HG02610 (cell line): ENCODE results near the gene GATAD2A.
"Not testable (repeated sequence)": the region's sequence is repeated elsewhere in the genome, so short reads cannot be mapped to it uniquely, and the experiment has no call there.

Source experiments
- ATAC-seq: cut with Tn5 transposase; IDR thresholded peaks from one replicate; pipeline ENCODE4 v1.9.1; 2021; ENCODE audit warnings: mild to moderate bottlenecking, moderate library complexity; ENCODE audit not compliant: unreplicated experiment

GATAD2A gene

DNA sequence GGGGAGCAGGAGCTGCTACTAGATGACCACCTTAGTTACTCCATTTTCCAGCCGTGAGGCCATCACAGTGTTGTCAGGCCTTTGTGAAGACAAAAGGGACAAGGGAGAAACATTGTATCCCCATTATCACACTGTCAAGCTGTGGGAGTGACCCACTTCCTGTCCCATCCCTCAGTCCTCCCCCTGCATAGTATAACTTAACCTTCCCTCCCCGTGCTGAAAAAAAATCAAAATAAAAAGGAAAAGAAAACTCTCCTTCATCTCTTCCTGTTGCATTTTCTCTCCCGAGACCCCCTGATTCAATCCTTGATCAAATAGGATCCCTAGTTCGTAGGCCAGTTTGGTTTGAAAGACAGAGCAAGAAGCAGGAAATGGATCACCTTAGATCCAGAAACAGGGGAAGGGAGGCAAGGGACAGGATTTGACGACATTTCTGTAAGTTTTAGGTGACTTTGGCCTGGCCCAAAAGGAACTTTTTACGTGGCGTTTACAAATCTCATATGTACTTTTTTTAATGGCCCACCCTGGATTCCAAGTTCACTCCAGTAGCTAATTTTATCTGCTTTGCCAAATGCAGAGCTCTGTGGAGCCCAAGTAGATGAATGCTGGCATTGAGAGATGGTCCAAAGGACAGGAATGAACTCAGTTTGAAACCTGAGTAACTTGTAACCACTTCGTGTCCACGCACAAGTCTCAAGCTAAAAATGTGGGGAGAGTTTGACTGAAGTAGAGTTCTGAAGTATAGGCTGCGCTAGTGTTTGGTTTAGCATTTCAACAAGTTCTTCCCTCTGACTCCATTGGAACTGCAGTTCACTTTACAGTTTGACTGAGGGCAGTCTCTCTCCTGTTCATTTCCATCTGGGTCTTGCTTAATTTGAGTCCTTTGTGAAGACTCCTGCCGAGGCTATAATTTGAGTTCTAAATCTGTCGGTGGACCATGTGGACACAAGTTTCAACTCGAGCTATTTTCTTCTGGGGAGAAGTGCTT, 16.6 kb upstream of the GATAD2A start:
- no peak for ATAC-seq

DNA sequence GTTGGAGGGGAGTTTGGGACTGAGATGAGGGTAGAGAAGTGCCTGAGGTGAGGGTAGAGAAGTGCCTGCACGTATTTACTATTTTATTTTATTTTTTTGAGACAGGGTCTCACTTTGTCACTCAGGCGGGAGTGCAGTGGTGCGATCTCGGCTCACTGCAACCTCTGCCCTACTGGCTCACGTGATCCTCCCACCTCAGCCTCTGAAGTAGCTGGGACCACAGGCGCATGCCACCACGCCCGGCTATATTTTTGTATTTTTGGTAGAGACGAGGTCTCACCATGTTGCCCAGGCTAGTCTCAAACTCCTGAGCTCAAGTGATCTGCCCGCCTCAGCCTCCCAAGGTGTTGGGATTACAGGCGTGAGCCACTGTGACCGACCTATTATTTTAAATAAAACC, 15.8 kb upstream of the GATAD2A start:
- not testable (repeated sequence) for ATAC-seq

DNA sequence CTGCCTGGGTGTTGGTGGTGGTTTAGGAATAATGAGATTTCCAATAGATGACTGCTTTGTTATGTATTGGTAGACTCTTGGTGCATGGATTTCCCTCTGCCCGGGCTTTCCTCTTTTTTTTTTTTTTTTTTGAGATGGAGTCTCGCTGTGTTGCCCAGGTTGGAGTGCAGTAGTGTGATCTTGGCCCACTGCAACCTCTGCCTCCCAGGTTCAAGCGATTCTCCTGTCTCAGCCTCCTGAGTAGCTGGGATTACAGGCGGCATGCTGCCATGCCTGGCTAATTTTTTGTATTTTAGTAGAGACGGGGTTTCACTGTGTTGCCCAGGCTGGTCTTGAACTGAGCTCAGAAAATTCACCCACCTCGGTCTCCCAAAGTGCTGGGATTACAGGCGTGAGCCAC, 11.1 kb upstream of the GATAD2A start:
- ATAC-seq = not testable (repeated sequence)

DNA sequence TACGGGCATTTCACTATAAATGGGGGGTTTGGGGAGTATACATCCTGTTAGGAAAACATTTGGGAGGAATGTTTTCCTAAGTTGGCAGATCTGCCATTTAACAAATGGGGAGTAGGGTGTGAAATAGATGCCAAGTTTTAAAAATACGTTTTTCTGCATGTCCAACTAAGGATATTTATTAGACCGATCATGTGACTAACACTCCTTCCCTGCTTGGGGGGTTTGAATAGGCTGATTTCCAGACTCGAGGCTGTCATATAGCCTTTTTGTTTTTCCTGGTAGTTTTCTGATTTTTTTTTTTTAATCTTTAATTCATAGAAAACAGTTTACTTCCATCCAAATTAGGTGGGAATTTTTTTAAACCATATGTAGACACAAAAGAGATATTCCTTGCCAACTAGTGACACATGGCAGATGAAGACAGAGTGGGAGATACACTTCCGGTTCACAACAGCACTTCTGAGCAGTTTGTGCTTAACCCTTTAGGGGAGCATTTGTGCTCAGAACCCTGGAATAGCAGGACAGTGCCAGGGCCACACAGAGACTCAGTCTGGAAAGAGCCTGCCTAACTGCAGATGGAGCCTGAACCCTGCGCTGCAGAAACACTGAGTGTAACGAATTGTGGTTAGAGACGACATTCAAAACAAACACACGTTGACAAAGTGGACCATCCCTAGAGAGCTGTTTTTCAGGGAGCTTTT, 5.6 kb upstream of the GATAD2A start:
- no peak for ATAC-seq

DNA sequence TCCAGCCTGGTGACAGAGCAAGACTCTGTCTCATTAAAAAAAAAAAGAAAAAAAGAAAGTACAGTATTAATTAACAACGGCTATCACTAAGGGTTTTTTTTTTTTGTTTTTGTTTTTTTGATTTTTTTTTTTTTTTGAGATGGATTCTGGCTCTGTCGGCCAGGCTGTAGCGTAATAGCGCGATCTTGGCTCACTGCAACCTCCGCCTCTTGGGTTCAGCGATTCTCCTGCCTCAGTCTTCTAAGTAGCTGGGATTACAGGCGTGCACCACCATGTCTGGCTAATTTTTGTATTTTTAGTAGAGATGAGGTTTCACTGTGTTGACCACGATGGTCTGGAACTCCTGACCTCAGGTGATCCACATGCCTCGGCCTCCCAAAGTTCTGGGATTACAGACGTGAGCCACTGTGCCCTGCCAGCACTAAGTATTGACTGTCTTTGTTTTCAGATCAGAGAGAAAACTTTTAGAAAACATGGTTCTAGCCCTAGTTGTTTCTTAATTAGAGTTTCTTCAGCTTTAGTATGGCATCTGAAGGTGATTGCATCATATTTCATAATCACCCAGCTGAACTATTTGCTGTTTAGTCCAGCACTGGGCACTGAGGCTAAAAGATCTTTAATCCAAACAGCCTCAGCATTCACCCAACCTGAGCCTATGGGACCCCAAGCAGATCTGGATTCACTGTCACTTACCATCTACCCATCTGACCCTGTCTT, 2.7 kb upstream of the GATAD2A start:
- no peak for ATAC-seq

DNA sequence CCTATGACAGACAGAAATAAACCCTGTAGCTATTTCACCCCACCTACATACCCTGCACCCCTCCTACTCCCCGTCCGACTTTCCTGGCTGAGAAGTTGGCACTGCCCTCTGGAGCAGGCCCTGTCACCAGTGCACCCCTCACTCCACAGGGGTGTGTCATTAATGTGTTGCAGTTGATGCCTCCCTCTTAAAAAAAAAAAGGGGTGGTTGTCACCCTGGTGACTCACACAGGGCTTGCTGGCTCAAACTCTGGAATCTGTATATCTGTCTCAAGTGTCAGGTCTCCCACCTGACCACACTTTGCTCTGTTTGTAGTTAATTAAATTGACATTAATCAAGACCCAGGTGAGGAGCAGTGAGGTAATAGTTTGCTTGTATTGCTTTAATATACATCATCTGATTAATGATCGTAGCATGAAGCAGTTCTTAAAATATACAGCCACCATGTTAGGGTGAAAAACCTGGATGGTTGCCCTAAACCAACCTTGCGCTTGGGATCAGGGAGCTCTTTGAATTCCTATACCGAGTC, 2.0 kb upstream of the GATAD2A start:
- ATAC-seq = no peak

DNA sequence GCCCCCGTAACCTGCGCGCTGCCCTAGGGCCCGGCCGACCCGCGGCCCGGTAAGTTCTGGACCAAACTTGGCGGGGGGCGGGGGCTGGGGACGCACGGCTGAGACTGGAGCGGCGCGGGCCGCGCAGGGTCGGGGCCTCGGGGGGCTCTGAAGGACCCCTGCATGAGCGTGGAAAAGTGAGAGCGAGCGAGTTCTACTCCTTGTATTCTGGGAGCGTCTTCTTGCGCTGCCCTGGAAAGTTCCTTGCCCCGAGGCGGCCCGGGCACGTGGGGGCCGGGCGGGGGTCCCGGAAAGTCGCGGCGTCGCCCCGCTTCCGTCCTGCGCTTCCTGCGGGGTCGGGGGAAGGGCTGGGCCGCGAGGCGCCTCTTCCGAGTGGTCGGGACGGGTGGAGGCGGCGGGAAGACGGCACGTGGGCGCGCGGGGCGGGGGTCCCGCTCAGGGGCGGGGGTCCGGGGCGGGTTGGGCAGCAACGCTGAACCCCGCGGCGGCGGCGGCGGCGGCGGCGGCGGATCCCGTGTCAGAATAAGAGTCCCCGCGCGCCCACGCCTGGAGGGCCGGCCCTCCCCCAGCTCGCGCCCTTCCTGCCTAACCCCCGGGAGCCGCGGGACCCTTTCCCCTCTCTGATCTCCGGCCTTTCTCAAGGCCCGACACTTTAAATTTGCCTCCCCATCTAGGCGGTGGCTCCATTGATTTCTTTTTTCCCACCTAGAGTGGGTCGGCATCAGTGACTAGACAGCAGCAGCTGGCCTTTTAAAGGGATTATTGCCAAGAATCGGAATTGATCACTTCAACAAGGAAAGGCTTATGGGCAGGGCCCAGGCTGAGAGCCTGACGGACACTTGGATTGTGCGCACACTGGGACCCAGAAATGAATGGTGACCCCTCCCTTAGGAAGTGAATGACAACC, 749 bp downstream of the GATAD2A start:
- peak; percentile 16 for ATAC-seq

DNA sequence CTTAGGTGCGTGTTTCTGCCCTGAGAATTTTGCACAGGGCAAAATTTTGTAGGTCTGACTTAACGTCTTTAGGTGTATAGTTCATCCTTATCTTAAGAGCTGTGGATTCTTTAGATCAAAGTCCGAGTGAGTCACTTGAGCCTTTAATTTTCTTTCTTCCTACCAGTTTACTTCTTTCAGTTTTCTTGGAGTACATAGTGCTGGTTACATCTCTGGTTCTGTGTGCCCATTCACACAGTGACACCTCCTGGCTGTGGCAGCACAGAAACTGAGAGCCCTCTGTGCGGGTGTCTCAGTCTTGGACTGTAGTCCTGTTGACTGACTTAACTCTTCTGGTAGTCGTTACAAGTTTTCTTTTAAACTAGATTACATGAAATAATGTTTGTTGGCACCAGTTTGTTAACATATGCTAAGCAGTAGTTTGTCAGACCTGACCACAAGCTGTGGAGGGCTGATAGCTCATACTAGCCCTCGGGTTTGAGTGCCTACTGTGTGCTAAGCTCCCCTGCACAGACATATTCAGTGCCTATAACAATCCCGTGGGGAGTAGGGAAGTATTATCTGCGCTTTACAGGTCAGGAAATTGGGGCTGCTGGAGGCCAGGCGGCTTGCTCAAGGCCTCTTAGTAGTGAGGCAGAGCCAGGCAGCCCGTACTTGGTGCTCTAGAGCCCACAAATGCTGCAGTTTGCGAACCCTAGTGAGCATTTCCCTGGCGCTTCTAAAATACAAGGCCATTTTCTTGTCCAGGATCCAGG, 1.6 kb downstream of the GATAD2A start:
- ATAC-seq = peak; percentile 26

DNA sequence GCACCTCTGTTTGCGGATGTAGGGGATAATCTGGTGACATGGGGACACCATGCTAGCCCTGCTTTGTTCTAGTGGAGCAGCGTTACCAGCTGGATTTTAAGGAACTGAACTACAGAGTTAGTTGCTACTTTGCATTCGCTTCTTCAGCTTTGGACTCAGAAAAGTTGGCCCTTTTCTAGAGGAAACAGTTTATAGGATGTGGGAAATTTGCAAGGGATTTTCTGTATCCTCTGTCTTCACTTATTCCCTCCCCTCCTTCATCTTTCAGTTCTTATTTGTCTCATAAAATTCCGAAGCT, 2.1 kb downstream of the GATAD2A start:
- ATAC-seq = no peak

DNA sequence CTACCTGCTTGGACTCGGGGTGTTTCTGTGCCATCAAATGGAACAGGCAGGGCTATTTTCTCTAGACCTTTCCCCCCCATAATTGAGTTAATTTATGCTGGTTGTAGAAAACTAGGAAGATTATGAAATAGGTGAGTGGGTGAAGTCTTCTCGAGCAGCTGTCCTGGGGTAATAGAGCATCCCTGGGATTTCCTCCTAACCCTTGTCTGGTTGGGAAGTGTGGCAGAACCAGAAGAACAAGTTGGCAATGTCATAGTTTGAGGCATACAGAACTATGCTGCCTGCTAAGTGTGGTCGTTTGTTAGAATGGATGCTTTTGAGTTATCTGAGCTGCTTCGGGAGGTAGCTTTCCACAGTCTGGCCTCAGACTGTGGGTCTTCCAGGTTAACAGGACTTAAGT, 3.7 kb downstream of the GATAD2A start:
- ATAC-seq = no peak

DNA sequence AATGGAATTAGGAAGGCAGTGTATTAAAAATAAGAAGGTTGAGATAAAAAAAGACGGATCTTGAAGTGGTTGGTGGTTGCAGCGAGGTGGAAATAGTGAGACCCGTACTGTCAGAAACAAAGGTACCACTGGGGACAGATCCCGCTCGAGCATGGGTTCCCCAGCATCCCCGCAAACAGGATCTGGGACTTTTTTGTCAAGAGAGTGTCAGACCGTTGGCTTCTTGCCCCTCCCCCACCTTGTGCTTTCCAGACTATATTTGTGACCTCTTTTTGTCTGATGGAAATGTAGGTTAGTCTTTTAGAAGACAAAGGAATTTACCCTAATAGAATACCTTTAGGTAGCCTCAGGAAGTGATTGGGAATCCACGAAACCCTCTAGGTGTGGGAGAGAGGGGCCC, 4.2 kb downstream of the GATAD2A start:
- no peak for ATAC-seq

DNA sequence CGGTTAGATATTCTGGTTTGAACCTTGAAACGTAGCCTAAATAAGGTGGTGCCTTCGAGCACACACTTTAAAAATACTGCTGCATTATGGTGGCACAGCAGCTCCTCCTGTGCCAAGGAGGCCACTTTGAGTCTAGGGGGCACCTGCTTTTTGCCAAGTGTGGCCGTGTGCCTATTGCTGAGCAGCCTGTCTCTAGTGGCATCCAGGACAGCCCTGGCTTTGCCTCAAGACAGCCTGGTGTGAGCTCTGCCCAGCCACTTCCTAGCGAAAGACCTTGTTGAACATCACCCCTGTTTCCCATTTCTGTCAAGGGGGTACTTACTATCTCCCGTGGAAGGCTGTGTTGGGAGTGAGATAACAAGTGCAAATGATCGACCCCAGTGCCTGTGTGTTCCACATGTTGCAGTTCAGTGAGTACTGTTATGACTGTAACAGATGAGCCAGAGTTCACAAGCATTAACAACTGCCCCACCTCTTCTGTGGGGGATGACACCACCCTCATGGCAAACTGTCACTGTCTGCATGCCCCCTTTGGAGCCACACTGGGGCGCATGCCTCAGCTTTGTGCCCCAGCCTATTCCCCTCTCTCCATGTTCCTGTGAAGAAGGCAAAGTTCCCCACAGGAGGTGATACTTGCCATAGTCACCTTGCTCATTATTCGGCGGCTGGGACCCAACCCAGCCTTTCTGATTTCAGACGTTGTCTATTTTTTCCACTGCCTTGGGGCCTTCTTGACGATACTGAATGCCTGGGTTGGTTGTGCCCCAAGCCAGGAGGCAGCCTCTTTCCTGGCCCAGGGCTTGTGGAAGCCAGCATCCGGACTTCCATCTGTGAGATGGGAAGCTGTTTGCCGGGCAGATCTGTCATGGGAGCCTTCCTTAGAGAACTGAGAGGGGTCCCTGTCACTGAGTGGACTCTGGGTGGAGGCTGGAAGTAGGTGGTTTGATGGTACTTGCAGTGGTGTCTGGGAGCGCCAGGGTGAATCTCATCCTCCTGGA, 5.4 kb downstream of the GATAD2A start:
- ATAC-seq = peak; percentile 59

DNA sequence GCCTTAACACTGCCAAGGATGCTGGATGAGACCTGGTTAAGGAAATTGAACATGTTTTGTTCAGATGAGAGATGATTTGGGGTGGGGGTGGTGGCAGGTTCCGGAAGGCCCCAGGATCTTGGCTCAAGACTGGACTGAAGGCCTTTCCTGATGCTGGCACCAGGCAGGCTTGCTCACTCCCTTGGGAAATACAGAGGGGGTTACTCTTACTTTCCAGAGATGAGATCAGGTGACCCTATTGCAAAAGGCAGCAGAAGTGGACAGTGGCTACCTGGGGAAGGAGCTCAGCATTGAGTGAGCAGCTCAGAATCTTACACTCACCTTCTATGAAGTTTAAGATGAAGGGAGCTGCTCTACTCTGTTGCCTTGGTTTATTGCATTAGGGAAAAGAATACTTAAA, 10.8 kb downstream of the GATAD2A start:
- no peak for ATAC-seq

DNA sequence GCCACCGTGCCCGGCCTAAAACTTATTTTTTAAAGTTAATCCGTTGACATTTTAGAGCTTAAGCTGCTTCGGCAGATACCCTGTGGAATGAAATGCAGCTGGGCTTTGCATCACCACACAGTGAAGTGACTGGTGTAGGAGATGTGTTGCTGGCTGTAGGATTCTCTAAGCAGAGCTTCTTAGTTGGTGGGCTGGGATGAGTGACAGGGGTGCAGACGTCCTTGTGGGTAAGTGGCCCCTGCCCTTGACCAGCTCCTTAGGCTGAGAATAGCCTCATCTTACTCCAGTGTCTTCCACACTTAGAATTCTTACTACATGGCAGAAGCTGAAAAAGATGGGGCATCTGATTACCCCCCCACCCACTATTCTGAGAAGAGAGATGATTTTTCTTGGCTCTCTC, 11.6 kb downstream of the GATAD2A start:
- ATAC-seq = no peak

DNA sequence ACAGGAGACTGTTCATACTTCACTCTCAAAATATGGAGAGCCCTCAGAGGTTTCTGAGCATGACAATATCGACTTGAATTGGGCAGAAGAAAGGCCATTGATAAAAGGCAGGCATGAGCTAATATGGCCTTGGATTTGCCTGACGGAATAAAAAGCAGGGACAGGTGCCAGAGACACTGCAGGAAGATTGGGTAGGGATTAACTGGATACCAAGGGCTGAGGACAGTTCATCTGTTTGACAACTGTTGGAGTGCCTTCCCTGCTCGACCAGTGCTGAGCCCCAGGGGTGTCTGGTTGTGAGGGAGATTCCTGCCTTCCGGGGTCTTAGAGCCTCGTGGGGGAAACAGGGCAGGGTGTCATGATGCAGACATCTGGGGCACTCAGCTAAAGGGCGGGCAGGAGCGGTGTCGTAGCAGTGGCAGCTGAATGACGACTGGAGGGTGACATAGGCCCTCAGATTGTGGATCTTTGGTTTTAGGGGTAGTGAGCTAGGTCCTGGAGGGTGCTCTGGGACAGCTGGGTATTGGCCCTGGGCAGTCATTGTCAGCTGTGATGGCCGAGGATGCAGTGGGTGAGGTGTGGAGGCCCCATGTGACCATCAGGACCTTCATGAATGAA, 12.3 kb downstream of the GATAD2A start:
- ATAC-seq = no peak

DNA sequence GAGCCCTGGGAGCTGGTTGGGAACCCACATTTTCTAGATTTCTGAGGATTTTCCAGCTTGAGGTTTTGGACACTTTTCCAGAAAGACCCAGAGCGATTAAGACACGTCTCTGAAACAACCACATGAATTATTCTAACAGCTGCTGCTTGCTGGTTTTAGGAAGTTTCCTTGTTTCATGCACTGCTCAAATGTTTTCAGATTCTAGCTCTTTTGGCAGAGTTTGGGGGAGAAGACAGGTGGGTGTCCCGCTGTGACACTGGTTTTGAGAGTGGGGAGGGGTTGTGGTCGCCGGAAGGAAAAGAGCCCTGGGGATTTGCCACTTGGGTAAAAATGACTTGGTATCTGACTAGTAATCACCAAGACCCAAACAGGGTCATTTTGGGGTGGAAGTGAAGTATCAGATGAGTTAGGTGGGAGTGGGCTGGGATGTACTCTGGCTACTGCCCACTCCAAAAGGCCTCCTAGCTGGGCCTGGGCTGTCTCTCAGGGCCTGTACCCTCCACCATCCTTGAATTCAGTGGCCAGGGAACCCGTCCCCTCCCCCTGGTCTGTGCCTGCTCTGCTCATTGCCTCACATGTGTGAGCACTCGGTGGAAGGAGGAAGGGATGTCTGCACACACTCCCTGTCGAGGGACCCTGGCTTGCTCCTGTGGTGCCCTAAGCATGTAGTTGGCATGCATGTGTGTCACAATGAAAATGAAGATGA, 13.2 kb downstream of the GATAD2A start:
- ATAC-seq = no peak

DNA sequence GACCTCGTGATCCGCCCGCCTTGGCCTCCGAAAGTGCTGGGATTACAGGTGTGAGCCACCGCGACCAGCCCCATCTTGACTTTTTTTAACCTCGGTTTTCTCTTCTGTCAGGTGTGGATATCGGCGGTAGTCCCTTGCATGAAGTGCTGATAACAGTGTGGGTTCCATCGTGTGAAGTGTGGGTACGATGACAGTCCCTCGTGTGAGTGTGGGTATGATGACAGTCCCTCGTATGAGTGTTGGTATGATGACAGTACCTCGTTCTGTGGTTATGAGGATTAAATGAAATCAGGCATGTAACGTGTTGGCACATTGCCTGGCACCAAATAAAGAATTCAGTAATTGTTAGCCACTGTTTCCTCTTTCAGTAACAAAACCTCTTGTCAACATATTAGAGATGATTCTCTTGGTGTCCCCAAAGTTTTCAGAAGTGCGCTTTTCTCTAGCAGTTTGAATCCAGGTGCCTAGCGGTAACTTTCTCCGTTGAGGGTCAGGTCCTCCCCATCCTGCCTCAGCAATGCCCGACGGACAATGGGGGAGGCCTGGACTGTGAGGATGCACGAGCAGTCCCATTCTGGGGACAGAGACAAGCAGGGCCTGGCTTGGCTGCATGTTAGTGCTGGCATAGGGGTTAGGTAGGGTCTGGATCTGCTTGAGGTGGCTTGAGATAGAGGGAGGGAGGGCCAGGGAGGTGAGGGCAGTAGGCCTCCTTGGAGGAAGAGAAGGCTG, 15.3 kb downstream of the GATAD2A start:
- no peak for ATAC-seq
